KG1 (cell line): ENCODE results near the gene ACAP3.

Experiments used
- DNase-seq: peaks from one replicate; lab custom pipeline; 2025; lab: John Stamatoyannopoulos, UW

Gene ACAP3

DNA sequence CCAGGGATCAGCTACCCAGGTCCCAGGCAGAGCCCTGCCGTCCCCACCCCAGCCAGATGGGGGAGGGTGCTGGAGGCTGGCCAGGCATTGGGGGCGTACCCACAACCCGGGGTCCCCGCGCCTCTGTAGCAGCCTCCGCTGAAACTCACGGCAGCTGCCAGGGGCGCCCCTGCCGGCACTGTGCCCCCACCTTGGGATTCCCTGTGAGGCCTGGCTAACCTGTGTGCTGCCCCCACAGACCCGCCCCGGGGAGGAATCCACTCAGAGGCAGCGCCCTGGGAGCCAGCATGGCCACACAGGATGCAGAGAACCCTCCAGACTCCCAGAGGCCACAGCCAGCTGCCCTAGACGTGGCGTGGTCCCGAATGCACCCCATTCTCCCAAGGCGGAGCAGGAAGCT, 37.7 kb upstream of the ACAP3 start:
- no peak for DNase-seq

DNA sequence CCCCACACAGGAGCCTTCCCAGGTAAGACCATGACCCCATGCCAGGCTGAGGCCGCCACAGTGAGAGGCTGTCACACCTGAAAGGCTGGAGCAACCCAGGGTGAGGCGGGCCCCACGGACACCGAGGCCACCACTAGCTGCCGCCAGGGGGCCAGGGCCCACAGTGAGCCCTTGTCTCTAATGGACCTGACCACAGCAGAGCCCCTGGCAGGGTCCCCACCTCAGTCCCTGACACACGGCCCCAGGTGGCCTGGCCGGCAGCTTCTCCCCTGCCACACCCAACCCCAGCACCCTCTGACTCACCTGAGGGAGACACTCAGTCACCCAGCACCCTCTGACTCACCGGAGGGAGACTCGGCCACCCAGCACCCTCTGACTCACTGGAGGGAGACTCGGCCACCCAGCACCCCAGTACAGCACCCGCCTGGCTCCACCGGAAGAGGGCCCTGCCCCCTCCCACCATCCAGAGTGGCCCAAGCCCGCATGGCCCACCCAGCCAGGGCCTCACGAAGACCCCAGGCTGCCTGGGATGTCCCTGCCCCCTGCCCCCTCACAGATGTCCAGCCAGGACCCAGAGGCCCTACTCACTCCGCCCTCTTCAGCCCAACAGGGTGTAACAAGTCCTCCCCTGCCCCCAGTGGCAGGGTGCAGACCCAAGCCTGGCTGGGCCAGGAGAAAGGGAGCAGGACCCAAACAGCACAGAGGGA, 37.1 kb upstream of the ACAP3 start:
- DNase-seq, result no peak

DNA sequence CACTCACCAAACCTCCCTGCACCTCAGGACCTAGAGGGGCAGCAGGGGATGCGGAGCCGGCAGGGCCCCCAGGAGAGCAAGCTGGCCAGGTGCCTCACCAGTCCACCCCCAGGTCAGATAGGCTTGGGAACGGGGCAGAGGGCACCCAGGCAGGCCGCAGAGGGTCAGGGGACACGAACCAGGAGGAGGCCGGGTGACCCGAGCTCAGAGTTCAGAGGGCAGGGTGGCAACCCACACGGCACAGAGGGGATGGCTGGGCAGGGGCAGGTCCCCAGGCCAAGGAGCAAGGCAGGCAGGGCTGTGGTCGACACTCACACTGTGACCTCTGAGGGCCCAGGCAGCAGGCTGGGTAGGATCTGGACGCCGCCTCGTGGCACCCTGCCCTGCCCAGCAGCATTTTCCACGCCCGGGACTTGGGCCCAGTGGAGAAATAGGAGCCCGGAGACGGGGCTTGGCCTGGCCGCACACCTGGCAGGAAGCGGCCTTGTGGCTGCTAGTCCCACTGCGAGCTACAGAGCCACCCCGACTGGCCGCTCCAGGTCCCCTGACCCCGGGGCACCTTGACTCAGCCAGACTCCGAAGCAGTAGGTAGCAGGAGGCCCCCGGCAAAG, 36.2 kb upstream of the ACAP3 start:
- no peak for DNase-seq

DNA sequence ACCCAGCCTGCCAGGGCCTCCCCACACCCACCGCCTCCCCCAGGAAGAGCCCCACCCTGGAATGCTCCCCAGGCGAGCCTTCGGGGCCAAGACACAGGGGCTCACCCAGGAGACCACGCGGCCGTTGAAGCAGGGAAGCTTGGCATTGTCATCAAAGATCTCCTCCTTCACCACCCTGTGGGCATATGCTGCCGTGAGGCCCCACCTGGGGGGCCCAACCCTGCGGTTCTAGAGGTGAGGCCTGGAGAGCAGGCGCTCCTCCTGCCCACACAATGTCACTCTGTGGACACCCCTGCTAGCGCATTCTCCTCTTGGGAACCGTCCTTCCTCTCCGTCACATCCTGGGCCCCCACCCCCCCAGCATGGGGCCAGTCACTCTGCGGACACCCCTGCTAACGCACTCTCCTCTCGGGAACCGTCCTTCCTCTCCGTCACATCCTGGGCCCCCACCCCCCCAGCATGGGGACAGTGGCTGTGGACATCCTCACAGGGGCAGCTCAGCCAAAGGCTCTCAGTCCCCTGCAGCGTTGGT, 34.9 kb upstream of the ACAP3 start:
- DNase-seq, result no peak

DNA sequence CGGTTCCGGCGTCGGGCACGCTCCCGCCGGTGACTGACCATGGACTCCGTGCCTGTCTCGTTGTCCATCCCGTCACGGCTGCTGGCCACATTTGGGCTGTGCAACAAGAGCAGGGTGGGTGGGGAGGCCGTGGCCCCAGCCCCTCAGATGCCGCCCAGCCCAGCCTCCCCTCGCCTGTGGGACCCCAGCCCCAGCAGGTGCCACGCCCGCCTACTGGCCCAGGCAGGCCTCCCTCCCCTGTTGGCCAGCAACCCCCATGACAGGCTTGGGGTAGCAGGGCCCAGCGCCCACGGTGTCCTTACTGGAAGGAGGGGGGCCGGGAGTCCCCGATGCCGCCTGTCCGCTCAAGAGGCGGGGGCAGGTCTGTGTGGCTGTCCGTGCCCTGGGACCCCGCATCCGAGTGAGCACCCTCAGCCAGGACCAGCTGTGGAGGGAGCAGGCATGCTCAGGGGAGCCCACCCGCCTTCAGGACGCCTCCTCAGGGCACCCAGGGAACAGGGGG, 34.4 kb upstream of the ACAP3 start:
- DNase-seq, result no peak

DNA sequence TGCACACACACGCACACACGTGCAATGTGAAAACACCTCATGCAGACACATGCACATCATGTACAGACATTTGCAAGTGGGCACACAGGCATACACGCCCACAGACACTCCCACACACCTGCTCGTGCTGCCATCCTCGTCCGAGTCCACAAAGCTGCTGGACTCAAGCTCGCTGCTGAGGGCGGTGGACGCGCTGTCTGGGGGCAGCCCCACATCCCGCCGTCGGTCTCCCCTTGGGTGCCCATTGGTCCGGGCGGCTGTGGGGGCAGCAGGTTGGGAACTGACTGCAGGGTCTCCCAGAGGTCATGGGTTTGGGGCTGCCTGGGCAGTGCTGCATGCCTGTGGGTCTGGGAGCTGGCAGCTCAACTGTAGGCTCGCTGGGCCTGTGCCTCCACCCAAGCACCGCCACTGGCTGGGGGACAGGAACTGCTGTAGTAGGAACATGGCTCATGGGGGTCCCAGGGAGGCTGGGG, 33.9 kb upstream of the ACAP3 start:
- no peak for DNase-seq

DNA sequence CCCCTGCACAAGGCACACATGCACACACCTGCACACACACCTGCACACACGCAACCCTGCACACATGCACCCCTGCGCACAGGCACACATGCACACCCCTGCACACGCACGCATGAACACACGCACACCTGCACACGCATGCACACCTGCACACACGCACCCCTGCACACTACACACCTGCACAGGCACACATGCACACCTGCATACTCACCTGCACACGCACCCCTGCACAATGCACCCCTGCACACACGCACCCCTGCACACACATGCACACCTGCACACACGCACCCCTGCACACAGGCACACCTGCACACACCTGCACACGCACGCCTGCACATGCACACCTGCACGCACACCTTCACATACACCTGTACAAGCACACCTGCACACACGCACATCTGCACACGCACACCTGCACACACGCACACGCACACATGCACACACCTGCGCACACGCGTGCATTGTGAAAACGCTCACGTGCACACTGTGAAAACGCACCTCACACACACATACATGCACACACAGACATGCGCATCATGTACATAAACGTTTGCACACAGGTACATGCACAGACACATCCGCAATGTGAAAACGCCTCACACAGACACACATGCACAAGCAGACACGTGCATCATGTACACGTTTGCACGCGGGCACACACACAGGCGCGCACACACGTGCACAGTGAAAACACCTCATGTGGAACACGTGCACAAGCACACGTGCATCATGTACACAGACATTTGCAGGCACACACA, 33.2 kb upstream of the ACAP3 start:
- no peak for DNase-seq

DNA sequence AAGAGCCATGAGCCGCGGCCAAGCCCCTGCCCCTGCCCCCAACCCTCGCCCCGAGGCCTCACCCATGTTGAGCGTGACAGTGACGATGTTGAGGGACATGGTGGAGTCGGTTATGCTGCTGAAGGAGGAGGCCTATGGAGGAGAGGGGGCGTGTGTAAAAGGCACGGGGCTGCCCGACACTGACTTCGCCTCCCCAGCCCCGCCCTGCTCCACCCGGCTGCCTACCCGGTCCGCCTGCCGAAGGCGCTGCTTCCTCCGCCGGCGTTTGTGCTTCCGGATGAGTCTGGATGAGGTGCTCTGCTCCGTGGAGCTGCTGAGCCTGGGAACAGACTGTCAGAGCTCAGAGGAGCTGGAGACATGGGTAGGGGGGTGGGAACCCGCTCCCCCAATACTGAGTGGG, 32.5 kb upstream of the ACAP3 start:
- no peak for DNase-seq

DNA sequence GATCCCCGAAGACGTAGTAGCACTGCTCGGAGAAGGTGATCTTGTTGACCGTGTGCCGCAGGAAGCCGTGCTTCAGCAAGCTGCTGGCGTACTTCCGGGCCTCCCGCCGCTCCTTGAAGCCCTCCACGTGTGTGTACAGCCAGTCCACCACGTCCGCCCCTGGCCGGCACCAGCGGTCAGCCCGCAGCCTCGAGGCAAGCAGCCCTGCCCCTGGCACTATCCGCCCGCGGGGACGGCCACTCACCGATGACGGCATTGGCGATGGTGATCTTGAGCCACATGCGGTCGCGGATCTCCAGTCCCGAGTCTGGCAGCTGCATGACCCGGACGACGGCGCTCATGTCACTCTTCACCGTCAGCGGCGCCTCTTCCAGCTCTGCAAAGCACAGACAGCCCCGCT, 30.5 kb upstream of the ACAP3 start:
- DNase-seq, result no peak

DNA sequence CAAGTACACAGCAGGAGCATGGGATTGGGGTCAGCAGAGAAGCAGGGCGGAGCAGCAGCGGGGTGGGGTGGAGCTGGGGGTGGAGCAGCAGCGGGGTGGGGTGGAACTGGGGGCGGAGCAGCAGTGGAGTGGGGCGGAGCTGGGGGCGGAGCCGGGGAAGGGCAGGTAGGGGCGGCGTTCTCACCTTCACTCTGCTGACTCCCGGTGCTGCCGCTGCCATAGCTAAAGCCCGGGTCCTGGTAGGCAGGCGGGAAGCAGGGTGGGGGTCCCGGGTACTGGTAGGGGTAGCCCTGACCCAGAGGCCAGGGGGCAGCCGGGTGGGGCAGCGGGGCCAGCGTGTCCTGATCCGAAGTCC, 30.0 kb upstream of the ACAP3 start:
- no peak for DNase-seq

DNA sequence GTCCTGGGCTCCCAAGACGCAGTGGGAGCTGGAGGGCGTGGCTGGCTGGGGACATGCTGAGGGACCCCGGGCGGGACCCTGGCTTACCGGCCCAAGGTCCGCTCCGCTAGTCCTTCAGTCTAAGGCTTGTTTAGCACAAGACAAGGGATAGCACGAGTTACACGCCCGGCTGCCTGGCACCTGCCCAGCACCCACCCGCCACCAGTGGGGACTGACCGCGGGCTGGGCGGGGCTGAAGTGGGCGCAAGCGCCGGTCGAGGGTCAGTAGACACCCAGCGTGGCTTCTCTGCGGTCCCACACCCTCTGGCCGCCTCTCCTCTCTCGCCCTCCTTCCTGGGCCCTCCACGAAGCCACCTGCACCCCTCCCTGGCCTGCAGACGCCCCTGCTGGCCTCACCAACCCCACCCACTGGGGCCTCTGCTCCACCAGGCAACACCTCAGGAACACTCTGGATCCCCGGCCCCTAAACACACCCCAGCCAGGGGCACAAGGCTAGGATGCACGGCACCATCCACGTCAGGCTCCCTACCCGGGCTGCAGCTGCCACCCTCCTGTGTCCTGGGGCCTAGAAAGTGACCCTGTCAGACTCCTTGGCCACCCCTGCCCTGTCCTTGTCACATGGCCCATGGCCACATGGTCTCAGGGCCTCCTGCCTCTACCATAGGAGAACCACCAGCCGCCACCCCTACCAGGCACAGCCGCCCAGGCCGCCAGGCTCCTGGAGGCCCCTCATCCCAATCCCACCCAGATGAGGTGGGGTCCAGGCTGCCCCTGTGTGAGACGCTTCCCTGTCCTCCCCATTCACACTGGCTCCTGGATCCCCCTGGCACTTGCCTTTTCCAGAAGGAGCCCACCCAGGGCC, 29.4 kb upstream of the ACAP3 start:
- no peak for DNase-seq

DNA sequence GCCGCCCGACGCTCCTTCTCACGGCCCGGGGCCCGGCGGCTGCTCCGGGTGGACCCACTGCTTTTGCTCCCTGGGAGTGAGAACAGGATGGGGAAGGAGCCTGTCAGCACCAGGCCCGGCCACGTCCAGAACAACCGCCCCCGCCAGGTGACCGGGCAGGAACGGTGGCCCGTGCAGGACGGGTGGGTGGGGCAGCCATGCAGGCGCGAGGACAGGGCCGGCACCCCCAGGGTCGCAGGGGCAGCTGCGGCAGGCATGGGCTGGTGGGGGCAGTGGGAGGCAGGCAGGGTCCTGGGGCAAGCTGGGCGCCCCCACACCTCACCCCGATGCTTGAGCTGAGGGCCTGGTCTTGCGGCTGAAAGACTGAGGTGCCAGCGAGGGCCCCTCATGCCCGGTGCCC, 28.7 kb upstream of the ACAP3 start:
- DNase-seq, result no peak

DNA sequence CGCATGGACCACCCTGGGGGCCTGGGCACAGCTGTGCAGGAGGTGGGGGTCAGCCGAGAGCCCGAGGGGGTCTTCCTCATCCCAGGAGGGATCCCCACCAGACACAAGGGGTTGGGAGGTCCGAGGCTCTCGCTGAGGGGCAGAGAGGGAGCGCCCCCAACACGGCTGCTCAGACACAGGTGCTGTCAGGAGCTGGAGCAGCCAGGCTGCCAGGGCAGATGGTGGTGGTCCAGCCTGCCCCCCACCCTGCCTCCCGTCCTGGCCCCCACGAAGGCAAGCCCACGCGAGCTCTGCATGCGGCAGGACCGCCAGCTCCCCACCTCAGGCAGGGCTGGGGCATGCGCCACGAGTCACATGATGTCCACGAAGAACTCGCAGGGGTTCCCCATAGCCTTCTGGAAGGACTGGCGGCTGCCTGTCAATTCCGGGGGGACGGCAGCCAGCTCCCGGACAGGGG, 28.1 kb upstream of the ACAP3 start:
- no peak for DNase-seq

DNA sequence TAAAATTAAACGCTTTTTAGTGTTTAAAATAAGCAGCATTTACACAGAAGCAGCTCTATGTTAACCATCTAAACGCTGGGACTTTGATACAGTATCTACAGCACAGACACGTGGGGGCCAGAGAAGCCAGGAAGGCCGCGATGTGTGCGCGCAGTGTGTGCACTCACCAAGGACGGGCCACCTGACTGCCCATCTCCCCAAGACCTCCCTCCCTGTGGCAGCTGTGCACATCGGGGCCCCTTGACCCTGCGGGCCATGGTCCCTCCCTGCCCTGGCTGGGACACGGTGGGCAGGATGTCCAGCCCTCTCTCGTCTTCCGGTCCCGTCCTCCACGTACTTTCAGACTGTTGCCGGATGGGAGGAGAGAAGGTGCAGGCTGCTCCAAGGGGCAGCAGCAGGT, 27.6 kb upstream of the ACAP3 start:
- no peak for DNase-seq

DNA sequence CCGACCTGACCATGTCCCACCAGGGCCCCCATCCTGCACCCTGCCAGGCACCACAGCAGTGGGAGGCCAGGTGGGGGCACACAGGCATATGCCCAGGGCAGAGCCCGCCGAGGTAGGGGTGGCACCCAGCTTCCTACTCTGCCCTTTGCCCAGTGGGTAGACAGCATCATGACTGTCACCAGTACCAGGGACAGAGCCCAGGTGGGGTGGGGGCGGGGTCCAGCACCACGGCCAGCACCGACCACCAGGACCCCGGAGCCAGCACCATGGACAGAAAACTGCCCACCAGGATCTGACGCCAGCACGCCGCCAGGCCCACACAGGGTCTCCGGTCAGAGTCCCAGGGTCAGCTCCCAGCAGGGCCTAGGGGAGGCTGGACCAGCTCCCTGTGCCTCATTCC, 27.1 kb upstream of the ACAP3 start:
- no peak for DNase-seq

DNA sequence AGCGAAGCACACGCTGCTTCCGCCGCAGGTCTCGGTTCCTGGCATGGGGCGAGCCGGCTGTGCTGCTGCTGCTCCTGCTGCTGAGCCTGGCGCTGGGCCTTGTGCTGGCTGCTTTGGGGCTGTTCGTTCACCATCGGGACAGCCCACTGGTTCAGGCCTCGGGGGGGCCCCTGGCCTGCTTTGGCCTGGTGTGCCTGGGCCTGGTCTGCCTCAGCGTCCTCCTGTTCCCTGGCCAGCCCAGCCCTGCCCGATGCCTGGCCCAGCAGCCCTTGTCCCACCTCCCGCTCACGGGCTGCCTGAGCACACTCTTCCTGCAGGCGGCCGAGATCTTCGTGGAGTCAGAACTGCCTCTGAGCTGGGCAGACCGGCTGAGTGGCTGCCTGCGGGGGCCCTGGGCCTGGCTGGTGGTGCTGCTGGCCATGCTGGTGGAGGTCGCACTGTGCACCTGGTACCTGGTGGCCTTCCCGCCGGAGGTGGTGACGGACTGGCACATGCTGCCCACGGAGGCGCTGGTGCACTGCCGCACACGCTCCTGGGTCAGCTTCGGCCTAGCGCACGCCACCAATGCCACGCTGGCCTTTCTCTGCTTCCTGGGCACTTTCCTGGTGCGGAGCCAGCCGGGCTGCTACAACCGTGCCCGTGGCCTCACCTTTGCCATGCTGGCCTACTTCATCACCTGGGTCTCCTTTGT, 26.0 kb upstream of the ACAP3 start:
- no peak for DNase-seq

DNA sequence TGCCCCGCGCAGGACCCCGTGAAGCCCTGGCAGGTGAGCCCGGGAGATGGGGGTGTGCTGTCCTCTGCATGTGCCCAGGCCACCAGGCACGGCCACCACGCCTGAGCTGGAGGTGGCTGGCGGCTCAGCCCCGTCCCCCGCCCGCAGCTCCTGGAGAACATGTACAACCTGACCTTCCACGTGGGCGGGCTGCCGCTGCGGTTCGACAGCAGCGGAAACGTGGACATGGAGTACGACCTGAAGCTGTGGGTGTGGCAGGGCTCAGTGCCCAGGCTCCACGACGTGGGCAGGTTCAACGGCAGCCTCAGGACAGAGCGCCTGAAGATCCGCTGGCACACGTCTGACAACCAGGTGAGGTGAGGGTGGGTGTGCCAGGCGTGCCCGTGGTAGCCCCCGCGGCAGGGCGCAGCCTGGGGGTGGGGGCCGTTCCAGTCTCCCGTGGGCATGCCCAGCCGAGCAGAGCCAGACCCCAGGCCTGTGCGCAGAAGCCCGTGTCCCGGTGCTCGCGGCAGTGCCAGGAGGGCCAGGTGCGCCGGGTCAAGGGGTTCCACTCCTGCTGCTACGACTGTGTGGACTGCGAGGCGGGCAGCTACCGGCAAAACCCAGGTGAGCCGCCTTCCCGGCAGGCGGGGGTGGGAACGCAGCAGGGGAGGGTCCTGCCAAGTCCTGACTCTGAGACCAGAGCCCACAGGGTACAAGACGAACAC, 25.2 kb upstream of the ACAP3 start:
- no peak for DNase-seq

DNA sequence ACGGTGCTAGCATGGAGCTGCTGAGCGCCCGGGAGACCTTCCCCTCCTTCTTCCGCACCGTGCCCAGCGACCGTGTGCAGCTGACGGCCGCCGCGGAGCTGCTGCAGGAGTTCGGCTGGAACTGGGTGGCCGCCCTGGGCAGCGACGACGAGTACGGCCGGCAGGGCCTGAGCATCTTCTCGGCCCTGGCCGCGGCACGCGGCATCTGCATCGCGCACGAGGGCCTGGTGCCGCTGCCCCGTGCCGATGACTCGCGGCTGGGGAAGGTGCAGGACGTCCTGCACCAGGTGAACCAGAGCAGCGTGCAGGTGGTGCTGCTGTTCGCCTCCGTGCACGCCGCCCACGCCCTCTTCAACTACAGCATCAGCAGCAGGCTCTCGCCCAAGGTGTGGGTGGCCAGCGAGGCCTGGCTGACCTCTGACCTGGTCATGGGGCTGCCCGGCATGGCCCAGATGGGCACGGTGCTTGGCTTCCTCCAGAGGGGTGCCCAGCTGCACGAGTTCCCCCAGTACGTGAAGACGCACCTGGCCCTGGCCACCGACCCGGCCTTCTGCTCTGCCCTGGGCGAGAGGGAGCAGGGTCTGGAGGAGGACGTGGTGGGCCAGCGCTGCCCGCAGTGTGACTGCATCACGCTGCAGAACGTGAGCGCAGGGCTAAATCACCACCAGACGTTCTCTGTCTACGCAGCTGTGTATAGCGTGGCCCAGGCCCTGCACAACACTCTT, 24.5 kb upstream of the ACAP3 start:
- no peak for DNase-seq

DNA sequence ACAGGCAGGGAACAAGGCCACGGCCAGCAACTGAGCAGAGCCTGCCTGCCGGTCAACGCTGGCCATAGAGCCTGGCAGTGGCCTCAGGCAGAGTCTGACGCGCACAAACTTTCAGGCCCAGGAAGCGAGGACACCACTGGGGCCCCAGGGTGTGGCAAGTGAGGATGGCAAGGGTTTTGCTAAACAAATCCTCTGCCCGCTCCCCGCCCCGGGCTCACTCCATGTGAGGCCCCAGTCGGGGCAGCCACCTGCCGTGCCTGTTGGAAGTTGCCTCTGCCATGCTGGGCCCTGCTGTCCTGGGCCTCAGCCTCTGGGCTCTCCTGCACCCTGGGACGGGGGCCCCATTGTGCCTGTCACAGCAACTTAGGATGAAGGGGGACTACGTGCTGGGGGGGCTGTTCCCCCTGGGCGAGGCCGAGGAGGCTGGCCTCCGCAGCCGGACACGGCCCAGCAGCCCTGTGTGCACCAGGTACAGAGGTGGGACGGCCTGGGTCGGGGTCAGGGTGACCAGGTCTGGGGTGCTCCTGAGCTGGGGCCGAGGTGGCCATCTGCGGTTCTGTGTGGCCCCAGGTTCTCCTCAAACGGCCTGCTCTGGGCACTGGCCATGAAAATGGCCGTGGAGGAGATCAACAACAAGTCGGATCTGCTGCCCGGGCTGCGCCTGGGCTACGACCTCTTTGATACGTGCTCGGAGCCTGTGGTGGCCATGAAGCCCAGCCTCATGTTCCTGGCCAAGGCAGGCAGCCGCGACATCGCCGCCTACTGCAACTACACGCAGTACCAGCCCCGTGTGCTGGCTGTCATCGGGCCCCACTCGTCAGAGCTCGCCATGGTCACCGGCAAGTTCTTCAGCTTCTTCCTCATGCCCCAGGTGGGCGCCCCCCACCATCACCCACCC, 23.6 kb upstream of the ACAP3 start, which contains the start of gene TAS1R3:
Gene TAS1R3, plus strand, starts transcription at position 213 of the 898 bp plus-strand sequence. Its CDS starts 66 bp downstream, at position 279.
- DNase-seq, result no peak
